K562 (cell line): ENCODE measurements around the gene CNPPD1. TPM values are rescaled to one million over a fixed set of nuclear protein-coding genes. Genes with fewer than 3 reads are reported as not detected.

ENCODE experiments used
- ATAC-seq: fragments of 200-7000 bp; cut with Tn5 transposase; 3 replicates; pipeline ENCODE4 v1.9.1; 2020; ENCODE audit warnings: moderate library complexity
- BruUV-seq: library from RNA; stranded (reverse); fragments of 400-500 nt; replicated peaks from 2 replicates; lab custom pipeline; 2021; lab: Mats Ljungman, UMichigan
- CTCF ChIA-PET: fragments of 300-600 bp; formaldehyde crosslinking; extraction: SDS; loops from one replicate; lab custom pipeline; 2021; ENCODE audit warnings: low intra/inter-chr PET ratio; lab: Yijun Ruan, JAX
- POLR2A ChIA-PET: fragments of 300-600, 350-650 bp; sonication (Branson Sonifier 250); formaldehyde crosslinking; extraction: SDS; loops from one replicate; lab custom pipeline; 2021; ENCODE audit warnings: antibody characterized with exemption, inconsistent platforms; lab: Yijun Ruan, JAX
- DNase-seq, 4 experiments: peaks; one replicate each; pipeline versions ENCODE4 v3.0.0 to v3.0.0-alpha.2; 2011 to 2018; ENCODE audit warnings: low spot score in 3 of 4, mixed read lengths in 3 of 4; ENCODE audit errors: extremely low read depth in 1 of 4
- FAIRE-seq: peaks from 2 replicates; lab custom pipeline; 2011; peaks lifted over from hg19 to GRCh38; lab: Jason Lieb, UNC
- H2AFZ ChIP-seq: 2 replicates; pipeline ENCODE4 v1.6.0; 2011; ENCODE audit warnings: low read depth, low read length, control low read depth, inconsistent platforms
- H3K27ac ChIP-seq: fragments of 200-600 bp; 3 replicates; pipeline ENCODE4 v1.8.0; 2011; ENCODE audit warnings: low read depth, mild to moderate bottlenecking, control low read depth, inconsistent platforms, low read length, moderate library complexity, mixed read lengths; ENCODE audit errors: extremely low read depth
- H3K27me3 ChIP-seq, 2 experiments: fragments of 300-600 bp in 1 of 2; 2 replicates in 1 of 2; 3 replicates in 1 of 2; pipeline versions ENCODE4 v1.6.0 to v1.8.0; 2011; ENCODE audit warnings: inconsistent platforms in 2 of 2, low read length in 2 of 2, mild to moderate bottlenecking in 1 of 2, mixed read lengths in 1 of 2, moderate library complexity in 1 of 2; ENCODE audit not compliant: control insufficient read depth in 2 of 2, insufficient read depth in 2 of 2
- H3K36me3 ChIP-seq: fragments of 300-600 bp; 3 replicates; pipeline ENCODE4 v1.8.0; 2011; ENCODE audit warnings: mild to moderate bottlenecking, low read length, inconsistent platforms; ENCODE audit not compliant: control insufficient read depth, insufficient read depth
- H3K4me1 ChIP-seq, 2 experiments: fragments of 200-600 bp in 1 of 2; replicated peaks in 1 of 2; 2 replicates in 1 of 2; 3 replicates in 1 of 2; pipeline versions ENCODE4 v1.5.1 to v1.8.0; 2011; ENCODE audit warnings: inconsistent platforms in 2 of 2, low read length in 2 of 2, mild to moderate bottlenecking in 1 of 2, mixed read lengths in 1 of 2, moderate library complexity in 1 of 2; ENCODE audit not compliant: control insufficient read depth in 2 of 2, insufficient read depth in 2 of 2
- H3K4me2 ChIP-seq: 2 replicates; pipeline ENCODE4 v1.6.1; 2011; ENCODE audit warnings: low read length, control low read depth, inconsistent platforms, mixed read lengths; ENCODE audit not compliant: insufficient read depth
- H3K4me3 ChIP-seq: fragments of 200-600 bp; sonication (generic), shearing (Covaris generic); 2 replicates; pipeline ENCODE4 v1.5.1; 2016; ENCODE audit warnings: control low read depth, inconsistent platforms
- H3K79me2 ChIP-seq: fragments of 200-600 bp; 3 replicates; pipeline ENCODE4 v1.8.0; 2011; ENCODE audit warnings: low read length, inconsistent platforms; ENCODE audit not compliant: control insufficient read depth, insufficient read depth
- H3K9ac ChIP-seq, 2 experiments: 2 replicates each; pipeline versions ENCODE4 v1.6.0 to v1.6.1; 2011; ENCODE audit warnings: low read depth in 2 of 2, low read length in 2 of 2, control low read depth in 1 of 2, inconsistent platforms in 1 of 2, mild to moderate bottlenecking in 1 of 2, mixed read lengths in 1 of 2; ENCODE audit not compliant: insufficient read depth in 1 of 2
- H3K9me1 ChIP-seq: one replicate; pipeline ENCODE4 v1.6.0; 2011; ENCODE audit warnings: inconsistent platforms, mild to moderate bottlenecking, low read length, moderate library complexity; ENCODE audit not compliant: control insufficient read depth, insufficient read depth
- H3K9me3 ChIP-seq: replicated peaks from 2 replicates; pipeline ENCODE4 v1.5.1; 2011; ENCODE audit warnings: low read depth, low read length, inconsistent platforms; ENCODE audit not compliant: control insufficient read depth, insufficient read depth
- H4K20me1 ChIP-seq: replicated peaks from 2 replicates; pipeline ENCODE4 v1.6.1; 2011; ENCODE audit warnings: low read length, inconsistent platforms, mixed read lengths; ENCODE audit not compliant: control insufficient read depth, insufficient read depth
- CREB5 ChIP-seq: fragments of 250-450 bp; sonication (Bioruptor Pico); IDR thresholded peaks from 2 replicates; pipeline ENCODE4 v1.5.0; 2020; ENCODE audit warnings: mild to moderate bottlenecking
- ETV5 ChIP-seq: sonication (generic); formaldehyde crosslinking; IDR thresholded peaks from 2 replicates; pipeline ENCODE4 v1.4.0; 2020; ENCODE audit warnings: low read depth, mild to moderate bottlenecking, missing genetic modification reagents
- HLTF ChIP-seq: fragments of 450-650 bp; IDR thresholded peaks from 2 replicates; pipeline ENCODE4 v1.6.1; 2016
- NFE2L1 ChIP-seq: fragments of 450-650 bp; IDR thresholded peaks from 2 replicates; pipeline ENCODE4 v1.6.1; 2016; ENCODE audit warnings: missing genetic modification characterization, low read depth, mild to moderate bottlenecking, missing compliant biosample characterization, moderate library complexity, borderline replicate concordance
- TCF3 ChIP-seq: sonication (generic); formaldehyde crosslinking; IDR thresholded peaks from 2 replicates; pipeline ENCODE4 v1.4.0; 2020; ENCODE audit warnings: mild to moderate bottlenecking, missing genetic modification reagents
- ZBTB17 ChIP-seq: fragments of 450-650 bp; formaldehyde crosslinking; IDR thresholded peaks from 2 replicates; pipeline ENCODE4 v1.4.0; 2020; ENCODE audit warnings: mild to moderate bottlenecking
- ZEB2 ChIP-seq: fragments of 450-650 bp; IDR thresholded peaks from 2 replicates; pipeline ENCODE4 v1.6.1; 2016
- ZNF431 ChIP-seq: sonication (generic); formaldehyde crosslinking; IDR thresholded peaks from 2 replicates; pipeline ENCODE4 v1.8.0; 2022; ENCODE audit warnings: mild to moderate bottlenecking, missing genetic modification reagents
- WGBS: fragments of 100-300 bp; shearing (Covaris generic); methylation state at CpG from one replicate; pipeline ENCODE4 v1.1.6; 2016; ENCODE audit warnings: low coverage, mixed read lengths; ENCODE audit not compliant: insufficient coverage; ENCODE audit errors: missing lambda C conversion rate; 5-methylcytosine and 5-hydroxymethylcytosine counted together
- in situ Hi-C: fragments of 300-500 bp; cut with MboI; formaldehyde crosslinking; loops from 4 replicates; pipeline ENCODE4 v1.15.0; 2018; ENCODE audit warnings: inconsistent platforms, mixed read lengths
- intact Hi-C: fragments of 100-400 bp; cut with micrococcal nuclease; formaldehyde crosslinking; loops from 2 replicates; pipeline ENCODE4 v1.14.2; 2022
- polyA plus RNA-seq, 8 experiments: library from polyadenylated mRNA; depleted of rRNA in 4 of 8; stranded (reverse) in 5 of 8; unstranded in 3 of 8; fragments of >200 nt; fragmentation: Nextera tagmentation in 2 of 8; fragmentation: Illumina TruSeq in 1 of 8; extraction: Ambion mirVana in 2 of 8; extraction: Trizol in 1 of 8; gene quantifications; 2 replicates each; pipeline versions ENCODE4 v1.2.1 to v1.2.3, GENCODE V29; 2011 to 2014; ENCODE audit warnings: inconsistent platforms in 1 of 8, missing spikeins in 1 of 8
- total RNA-seq, 7 experiments: library from RNA; depleted of rRNA in 6 of 7; stranded (reverse); fragments of >200 nt in 6 of 7; fragmentation: Illumina TruSeq in 2 of 7; extraction: Trizol in 2 of 7; gene quantifications; 2 replicates each; pipeline versions ENCODE4 v1.2.1 to v1.2.3, GENCODE V29; 2011 to 2021; ENCODE audit warnings: low replicate concordance in 1 of 7
- TF ChIP-seq, protein P1 (sequence below), 2 experiments: fragments of 450-650 bp in 1 of 2; sonication (generic) in 1 of 2; formaldehyde crosslinking in 1 of 2; IDR thresholded peaks; 2 replicates each; pipeline versions ENCODE4 v1.7.1 to v1.9.0; 2016 to 2022; ENCODE audit warnings: inconsistent platforms in 1 of 2, mild to moderate bottlenecking in 1 of 2, missing genetic modification reagents in 1 of 2
- TF ChIP-seq, protein P2 (sequence below): fragments of 450-650 bp; formaldehyde crosslinking; IDR thresholded peaks from 2 replicates; pipeline ENCODE4 v1.4.0; 2020; ENCODE audit warnings: mild to moderate bottlenecking, mixed read lengths

Gene CNPPD1
- total and polyA plus RNA-seq, 9 of the 15 experiments (the other 6 are each of a cell fraction or from before 2014, with no cell fraction given): 9.9 to 53.5 (median 27.0) TPM

DNA sequence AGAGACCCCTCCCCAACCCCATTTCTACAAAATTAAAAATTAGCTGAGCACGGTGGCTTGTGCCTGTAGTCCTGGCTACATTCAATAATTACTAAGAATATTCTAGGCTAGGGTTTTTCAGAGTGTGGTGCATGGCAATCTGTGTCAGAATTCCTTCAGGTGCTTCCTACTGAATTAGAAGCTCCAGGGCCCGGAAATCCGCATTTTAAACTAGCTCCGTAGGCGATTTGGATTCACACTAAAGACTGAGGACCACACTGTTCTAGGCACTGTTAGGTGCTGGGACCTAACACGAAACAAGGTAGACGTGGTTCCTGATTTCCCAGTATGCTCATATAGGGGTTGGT lies 29.2 kb upstream of the CNPPD1 start:
- BruUV-seq: no TSS peak
- FAIRE-seq (peak; percentile 78), ATAC-seq (no peak), DNase-seq (no peak)
- H3K4me2 ChIP-seq: peak overlapping the region; percentile 94
- peak overlapping the region; percentile 81 for H3K27ac ChIP-seq
- CTCF ChIA-PET: no interaction called here
- H2AFZ ChIP-seq: peak overlapping the region; percentile 95
- H4K20me1 ChIP-seq: peaks cover 11% of the 10 kb centered on the region; the same call in 1 of the 2 replicates
- H3K9ac ChIP-seq: peak overlapping the region; percentile 86 to 89; a peak in 3 of 4 replicates
- peaks cover 38% of the 10 kb centered on the region; the same call in 2 of the 3 replicates for H3K36me3 ChIP-seq
- 8% methylated on average over 6 of the region's 7 CpGs for WGBS
- 0 out of 2 replicates have a peak, but pooled peaks cover 2% of the 10 kb centered on the region for H3K9me3 ChIP-seq
- in situ Hi-C loops: loop anchor here (5.0 kb wide), 1 partner anchor 34 kb away; the partner anchor contains the start of gene SLC23A3
- H3K79me2 ChIP-seq: no peaks in the 10 kb centered on the region
- POLR2A ChIA-PET: interaction anchor here (0.8 to 1.5 kb wide), 11 partner anchors 8 to 89 kb away, joined by 3 to 8 read pairs (median 4); partner anchors contain the start of genes ABCB6, ANKZF1, ATG9A and CNPPD1
- no peaks in the 10 kb centered on the region for H3K9me1 ChIP-seq
- peaks cover 16 to 17% of the 10 kb centered on the region in 2 experiments; a peak in 4 of 5 replicates for H3K4me1 ChIP-seq
- H3K4me3 ChIP-seq: peak overlapping the region; percentile 61
- no peaks in the 10 kb centered on the region for H3K27me3 ChIP-seq
- intact Hi-C loops: loop anchor here (1.0 to 2.0 kb wide), 2 partner anchors 23 to 29 kb away; partner anchors contain the start of genes ANKZF1, ATG9A and CNPPD1
- TF ChIP-seq TCF3 (CRISPR knock-in tag) (no peak), ETV5 (peak; percentile 27; the same call in 1 of the 2 replicates), HLTF (no peak), ZBTB17 (CRISPR knock-in tag) (no peak), ZEB2 (no peak), CREB5 (no peak), ZNF431 (CRISPR knock-in tag) (no peak), NFE2L1 (tag) (no peak)
- TF ChIP-seq, protein P1, sequence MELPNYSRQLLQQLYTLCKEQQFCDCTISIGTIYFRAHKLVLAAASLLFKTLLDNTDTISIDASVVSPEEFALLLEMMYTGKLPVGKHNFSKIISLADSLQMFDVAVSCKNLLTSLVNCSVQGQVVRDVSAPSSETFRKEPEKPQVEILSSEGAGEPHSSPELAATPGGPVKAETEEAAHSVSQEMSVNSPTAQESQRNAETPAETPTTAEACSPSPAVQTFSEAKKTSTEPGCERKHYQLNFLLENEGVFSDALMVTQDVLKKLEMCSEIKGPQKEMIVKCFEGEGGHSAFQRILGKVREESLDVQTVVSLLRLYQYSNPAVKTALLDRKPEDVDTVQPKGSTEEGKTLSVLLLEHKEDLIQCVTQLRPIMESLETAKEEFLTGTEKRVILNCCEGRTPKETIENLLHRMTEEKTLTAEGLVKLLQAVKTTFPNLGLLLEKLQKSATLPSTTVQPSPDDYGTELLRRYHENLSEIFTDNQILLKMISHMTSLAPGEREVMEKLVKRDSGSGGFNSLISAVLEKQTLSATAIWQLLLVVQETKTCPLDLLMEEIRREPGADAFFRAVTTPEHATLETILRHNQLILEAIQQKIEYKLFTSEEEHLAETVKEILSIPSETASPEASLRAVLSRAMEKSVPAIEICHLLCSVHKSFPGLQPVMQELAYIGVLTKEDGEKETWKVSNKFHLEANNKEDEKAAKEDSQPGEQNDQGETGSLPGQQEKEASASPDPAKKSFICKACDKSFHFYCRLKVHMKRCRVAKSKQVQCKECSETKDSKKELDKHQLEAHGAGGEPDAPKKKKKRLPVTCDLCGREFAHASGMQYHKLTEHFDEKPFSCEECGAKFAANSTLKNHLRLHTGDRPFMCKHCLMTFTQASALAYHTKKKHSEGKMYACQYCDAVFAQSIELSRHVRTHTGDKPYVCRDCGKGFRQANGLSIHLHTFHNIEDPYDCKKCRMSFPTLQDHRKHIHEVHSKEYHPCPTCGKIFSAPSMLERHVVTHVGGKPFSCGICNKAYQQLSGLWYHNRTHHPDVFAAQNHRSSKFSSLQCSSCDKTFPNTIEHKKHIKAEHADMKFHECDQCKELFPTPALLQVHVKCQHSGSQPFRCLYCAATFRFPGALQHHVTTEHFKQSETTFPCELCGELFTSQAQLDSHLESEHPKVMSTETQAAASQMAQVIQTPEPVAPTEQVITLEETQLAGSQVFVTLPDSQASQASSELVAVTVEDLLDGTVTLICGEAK (IDR thresholded peaks at IDR 0.05): 0 out of 2 replicates have a peak, but pooled peaks have one; percentile 15
- TF ChIP-seq, protein P1 (CRISPR knock-in tag; IDR thresholded peaks at IDR 0.05): no peak
- TF ChIP-seq, protein P2, sequence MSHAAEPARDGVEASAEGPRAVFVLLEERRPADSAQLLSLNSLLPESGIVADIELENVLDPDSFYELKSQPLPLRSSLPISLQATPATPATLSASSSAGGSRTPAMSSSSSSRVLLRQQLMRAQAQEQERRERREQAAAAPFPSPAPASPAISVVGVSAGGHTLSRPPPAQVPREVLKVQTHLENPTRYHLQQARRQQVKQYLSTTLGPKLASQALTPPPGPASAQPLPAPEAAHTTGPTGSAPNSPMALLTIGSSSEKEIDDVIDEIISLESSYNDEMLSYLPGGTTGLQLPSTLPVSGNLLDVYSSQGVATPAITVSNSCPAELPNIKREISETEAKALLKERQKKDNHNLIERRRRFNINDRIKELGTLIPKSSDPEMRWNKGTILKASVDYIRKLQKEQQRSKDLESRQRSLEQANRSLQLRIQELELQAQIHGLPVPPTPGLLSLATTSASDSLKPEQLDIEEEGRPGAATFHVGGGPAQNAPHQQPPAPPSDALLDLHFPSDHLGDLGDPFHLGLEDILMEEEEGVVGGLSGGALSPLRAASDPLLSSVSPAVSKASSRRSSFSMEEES: no peak
